HG02870 (cell line): ENCODE results near the gene MACF1.
A peak's percentile ranks its signal among the peaks of the same experiment; 100 is the strongest.

Experiments
- ATAC-seq: cut with Tn5 transposase; IDR thresholded peaks from one replicate; pipeline ENCODE4 v1.9.1; 2021; ENCODE audit warnings: mild to moderate bottlenecking, moderate library complexity; ENCODE audit not compliant: unreplicated experiment

MACF1 gene

DNA sequence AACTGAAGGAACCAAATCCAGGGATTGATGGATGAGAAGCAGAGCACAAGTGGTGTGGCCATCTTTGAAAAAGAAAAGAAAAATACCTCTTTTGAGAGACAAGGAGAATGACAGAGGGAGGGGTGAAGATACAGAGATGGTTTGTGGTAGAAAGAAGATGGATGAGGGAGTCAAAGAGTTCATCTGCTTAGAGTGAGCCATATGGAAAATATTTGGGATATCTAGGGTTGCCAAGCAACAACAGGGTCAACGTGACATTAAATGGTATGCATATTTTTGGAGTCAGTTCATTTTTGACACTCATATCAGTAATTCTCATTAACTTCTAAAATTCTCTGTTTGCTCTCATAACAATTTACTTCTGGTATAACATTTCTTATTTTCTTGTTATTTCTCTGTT lies 50.7 kb downstream of the MACF1 start:
- no peak for ATAC-seq

GRCh38 chr1:39258146-39258924 lies 53.8 kb downstream of the MACF1 start:
- ATAC-seq, result no peak

- ATAC-seq, result no peak
Measured at GRCh38 chr1:39258925-39259244, 54.4 kb downstream of the MACF1 start.

DNA sequence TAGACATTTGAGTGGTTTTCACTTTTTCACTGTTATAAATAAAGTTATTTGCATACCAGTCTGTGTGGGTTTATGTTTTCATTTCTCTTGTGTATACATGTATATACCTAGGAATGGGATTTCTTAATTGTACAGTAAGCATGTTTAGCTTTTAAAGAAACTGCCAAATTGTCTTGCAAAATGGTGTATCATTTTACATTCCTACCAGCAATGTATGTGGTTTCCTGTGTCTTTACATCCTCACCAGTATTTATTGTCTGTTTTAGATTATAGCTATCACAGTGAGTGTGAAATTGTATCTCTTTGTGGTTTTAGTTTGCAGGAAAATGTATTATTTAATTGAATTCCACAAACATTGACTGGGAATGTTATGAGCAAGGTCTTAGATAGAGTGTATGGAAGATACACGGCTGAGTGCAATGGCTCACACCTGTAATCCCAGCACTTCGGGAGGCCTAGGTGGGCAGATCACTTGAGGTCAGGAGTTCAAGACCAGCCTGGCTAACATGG lies 57.3 kb downstream of the MACF1 start:
- no peak for ATAC-seq

- ATAC-seq, result no peak
Measured at GRCh38 chr1:39262802-39263201, 58.3 kb downstream of the MACF1 start.

DNA sequence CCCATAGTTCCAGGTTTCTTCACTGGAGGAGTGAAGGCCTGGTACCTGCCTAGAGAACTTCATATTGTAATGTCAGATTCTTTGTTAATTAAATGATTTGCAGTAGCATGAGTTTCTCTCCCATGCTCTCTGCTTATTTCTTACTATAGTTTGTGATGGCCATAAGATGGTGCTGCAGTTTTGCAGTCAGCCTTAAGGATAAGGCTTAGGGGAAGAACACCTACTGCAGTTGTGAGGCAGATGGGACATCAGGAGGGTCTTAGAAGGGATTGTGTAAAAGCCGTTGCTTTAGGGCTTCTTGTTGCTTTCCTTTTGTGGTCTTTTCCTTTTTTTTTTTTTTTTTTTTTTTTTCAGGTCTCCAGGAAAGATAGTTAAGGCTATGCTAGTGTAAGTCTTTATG lies 61.8 kb downstream of the MACF1 start:
- ATAC-seq, result no peak

GRCh38 chr1:39266792-39267191 lies 62.3 kb downstream of the MACF1 start:
- ATAC-seq, result no peak

- ATAC-seq, result no peak
Measured at GRCh38 chr1:39268112-39268581, 63.7 kb downstream of the MACF1 start.

- ATAC-seq, result no peak
Measured at GRCh38 chr1:39268906-39269305, 64.4 kb downstream of the MACF1 start.

- ATAC-seq, result no peak
Measured at GRCh38 chr1:39269349-39269748, 64.9 kb downstream of the MACF1 start.

DNA sequence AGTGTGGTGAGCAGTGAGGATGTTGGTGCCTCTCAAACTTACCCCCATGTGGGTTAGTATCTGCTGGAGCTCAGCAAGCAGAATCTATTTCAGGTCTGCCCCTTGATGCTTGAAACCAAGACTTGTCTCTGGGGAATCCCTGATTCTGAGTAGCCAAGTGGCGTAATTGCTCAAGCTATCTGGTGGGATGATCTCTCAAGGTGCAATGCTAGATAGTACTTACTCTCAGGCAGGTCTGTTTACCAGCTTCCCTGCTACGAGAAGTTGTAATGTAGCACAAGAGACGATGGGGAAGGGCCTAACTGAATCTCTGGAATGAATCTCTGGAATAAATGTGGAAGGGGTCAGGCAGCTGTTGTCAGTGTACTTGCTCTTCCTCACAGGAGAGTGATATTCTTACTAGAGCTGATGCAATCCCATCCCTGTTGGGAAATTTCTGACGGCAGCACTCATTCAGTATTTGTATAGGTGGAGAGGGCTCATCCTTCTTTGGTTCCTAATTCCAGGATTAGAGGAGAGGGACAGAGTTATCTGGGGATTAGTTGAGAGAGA lies 65.4 kb downstream of the MACF1 start:
- peak; percentile 44 for ATAC-seq

DNA sequence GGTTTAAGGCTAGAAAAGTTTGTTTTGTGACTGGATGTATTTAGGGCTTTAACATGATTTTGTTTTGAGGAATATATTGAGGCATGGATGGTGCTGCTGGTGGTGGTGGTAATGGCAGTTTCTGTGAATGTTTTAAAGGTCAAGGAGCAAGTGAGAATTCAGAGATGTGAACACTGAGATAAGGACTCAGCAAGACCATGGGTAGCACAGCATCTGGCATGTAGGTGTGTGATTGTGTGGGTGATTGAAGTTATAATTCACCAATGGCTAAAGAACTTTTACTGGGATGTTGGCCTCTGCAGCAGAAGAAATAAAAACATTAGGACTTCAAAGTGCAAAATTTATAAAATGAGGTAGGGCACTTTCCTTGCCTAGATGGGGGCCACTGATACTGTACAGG lies 65.9 kb downstream of the MACF1 start:
- ATAC-seq, result no peak

DNA sequence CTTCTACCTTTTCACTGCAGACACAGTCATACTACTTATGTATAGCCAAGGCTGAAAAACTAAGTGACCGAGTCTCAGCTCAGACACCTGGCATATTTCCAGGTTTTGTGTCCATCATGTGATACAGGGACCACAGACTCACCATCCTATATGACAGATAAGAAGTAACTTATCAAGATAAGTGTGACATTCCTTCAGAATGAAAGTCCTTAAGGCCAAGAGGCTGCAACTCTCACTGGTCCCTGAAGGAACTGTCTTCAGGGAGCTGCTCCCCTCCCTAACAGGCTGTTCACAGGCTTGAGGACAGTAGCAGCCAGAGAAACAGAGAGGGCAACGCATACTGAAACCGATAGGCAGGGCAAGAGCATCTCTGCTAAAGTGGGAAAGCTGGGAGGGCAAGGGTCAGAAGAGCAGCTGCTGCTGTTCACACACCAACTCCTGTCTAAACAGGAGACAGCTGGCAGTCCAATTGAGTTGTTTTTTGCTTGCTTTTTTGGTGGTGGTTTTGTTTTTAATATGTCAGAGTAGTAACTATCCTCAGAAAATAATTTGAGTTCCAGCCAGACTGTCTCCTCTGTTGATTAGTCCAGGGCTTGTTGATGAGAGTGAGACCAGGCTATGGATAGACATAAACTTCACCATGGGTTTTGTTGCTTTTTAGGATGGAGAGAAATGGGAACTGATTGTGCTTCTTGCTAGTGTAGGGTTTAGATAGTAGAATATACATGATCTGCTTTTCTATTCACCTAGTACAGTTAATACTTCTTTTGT lies 67.7 kb downstream of the MACF1 start:
- ATAC-seq, result peak; percentile 55

DNA sequence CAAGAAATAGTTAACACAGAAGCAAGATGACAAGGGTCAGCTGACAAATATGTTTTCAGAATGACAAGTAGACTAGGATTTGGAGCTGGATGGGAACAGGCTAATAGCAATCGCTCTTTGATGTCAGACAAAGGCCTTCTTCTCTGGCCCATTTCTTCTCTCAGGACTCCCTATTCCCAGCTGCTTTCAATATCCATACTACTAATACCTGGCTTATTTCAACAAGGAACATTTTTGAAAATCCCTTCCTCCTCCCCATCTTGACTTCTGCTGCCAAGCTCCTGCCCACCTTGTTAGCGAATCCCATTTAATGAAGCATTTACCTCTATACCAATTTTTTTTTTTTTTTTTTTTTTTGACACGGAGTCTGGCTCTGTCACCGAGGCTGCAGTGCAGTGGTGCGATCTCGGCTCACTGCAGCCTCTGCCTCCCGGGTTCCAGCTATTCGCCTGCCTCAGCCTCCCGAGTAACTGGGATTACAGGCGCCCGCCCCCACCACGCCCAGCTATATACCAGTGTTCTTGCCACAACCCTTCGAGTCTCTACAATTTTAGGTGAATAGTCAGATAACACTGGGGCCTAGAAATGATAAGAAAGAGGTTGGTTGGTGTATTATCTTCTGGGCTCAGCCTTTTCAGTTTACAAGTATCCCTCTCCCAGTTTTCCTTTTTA lies 68.4 kb downstream of the MACF1 start:
- ATAC-seq, result no peak

GRCh38 chr1:39275836-39276507 lies 71.5 kb downstream of the MACF1 start:
- ATAC-seq, result no peak

DNA sequence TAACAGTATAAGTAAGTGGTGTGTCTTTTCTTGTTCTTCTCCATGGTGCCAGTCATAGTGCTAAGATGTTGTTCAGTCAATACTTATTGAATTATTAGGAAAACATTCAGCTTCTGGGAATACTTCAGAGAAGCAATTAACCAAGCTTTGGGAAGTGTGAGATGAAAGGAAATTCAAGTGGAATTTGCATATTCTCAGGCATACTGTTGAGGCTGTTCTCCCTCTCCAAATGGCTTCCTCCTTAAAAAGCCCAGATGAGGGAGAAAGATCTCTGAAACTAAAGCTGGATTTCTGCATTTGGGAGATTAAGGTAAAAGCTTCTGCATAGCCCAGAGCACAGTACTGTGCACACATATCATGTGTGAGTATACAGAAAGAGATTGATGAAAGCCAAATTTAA lies 73.4 kb downstream of the MACF1 start:
- ATAC-seq, result no peak

GRCh38 chr1:39282537-39283216 lies 78.2 kb downstream of the MACF1 start:
- no peak for ATAC-seq

- ATAC-seq, result no peak
Measured at GRCh38 chr1:39283858-39284257, 79.4 kb downstream of the MACF1 start.

GRCh38 chr1:39287541-39287940 lies 83.0 kb downstream of the MACF1 start:
- ATAC-seq, result no peak
